Panc1 (cell line): ENCODE data around the gene MRPL22. TPM values are rescaled to one million over a fixed set of nuclear protein-coding genes. Genes with fewer than 3 reads are reported as not detected.
"Not testable (repeated sequence)": the region's sequence is repeated elsewhere in the genome, so short reads cannot be mapped to it uniquely, and the experiment has no call there.

Experiments used
- ATAC-seq: fragments of 200-7000 bp; cut with Tn5 transposase; 2 replicates; pipeline ENCODE4 v1.9.1; 2020; ENCODE audit warnings: mild to moderate bottlenecking, moderate library complexity
- BruUV-seq: library from RNA; stranded (reverse); fragments of 400-500 nt; replicated peaks from 2 replicates; lab custom pipeline; 2021; lab: Mats Ljungman, UMichigan
- CTCF ChIA-PET: fragments of 300-600 bp; sonication (Branson Sonifier 250); formaldehyde crosslinking; loops from one replicate; lab custom pipeline; 2022; ENCODE audit warnings: antibody characterized with exemption; lab: Charles Lee
- POLR2A ChIA-PET: fragments of 300-600 bp; sonication (Branson Sonifier 250); formaldehyde crosslinking; loops from one replicate; lab custom pipeline; 2022; ENCODE audit warnings: antibody characterized with exemption; lab: Charles Lee
- DNase-seq: peaks from one replicate; pipeline ENCODE4 v3.0.0-alpha.2; 2010; ENCODE audit warnings: low read depth, low spot score
- H3K27ac ChIP-seq: 2 replicates; pipeline ENCODE4 v1.5.1; 2011; ENCODE audit warnings: mild to moderate bottlenecking, low read length, inconsistent platforms
- H3K27me3 ChIP-seq: fragments of 200-500 bp; sonication (Bioruptor generic); 2 replicates; pipeline ENCODE4 v1.6.0; 2014; ENCODE audit warnings: low read length, inconsistent platforms; ENCODE audit not compliant: control insufficient read depth, insufficient read depth
- H3K36me3 ChIP-seq: fragments of 200-500 bp; sonication (Bioruptor generic); 2 replicates; pipeline ENCODE4 v1.5.1; 2014; ENCODE audit warnings: inconsistent platforms, mild to moderate bottlenecking, low read length, moderate library complexity; ENCODE audit not compliant: control insufficient read depth, insufficient read depth
- H3K4me1 ChIP-seq: 2 replicates; pipeline ENCODE4 v1.5.1; 2011; ENCODE audit warnings: inconsistent platforms, mild to moderate bottlenecking, low read length, moderate library complexity; ENCODE audit not compliant: control insufficient read depth, insufficient read depth
- H3K4me3 ChIP-seq, 2 experiments: 2 replicates each; pipeline ENCODE4 v1.5.1; 2011 to 2012; ENCODE audit warnings: low read depth in 2 of 2, low read length in 2 of 2, mild to moderate bottlenecking in 2 of 2, inconsistent platforms in 1 of 2, moderate library complexity in 1 of 2
- H3K9me3 ChIP-seq: fragments of 200-500 bp; sonication (Bioruptor generic); 2 replicates; pipeline ENCODE4 v1.5.1; 2014; ENCODE audit warnings: low read depth, mild to moderate bottlenecking, inconsistent platforms, low read length, moderate library complexity; ENCODE audit not compliant: control insufficient read depth, insufficient read depth
- CTCF ChIP-seq: fragments of 450-650 bp; IDR thresholded peaks from 2 replicates; pipeline ENCODE4 v1.5.1; 2017; ENCODE audit warnings: mild to moderate bottlenecking
- POLR2AphosphoS5 ChIP-seq: IDR thresholded peaks from 2 replicates; pipeline ENCODE4 v1.6.1; 2012; ENCODE audit warnings: mild to moderate bottlenecking, low read depth, low read length, moderate library complexity
- REST ChIP-seq, 2 experiments: IDR thresholded peaks; 2 replicates each; pipeline ENCODE4 v1.6.1; 2011 to 2012; ENCODE audit warnings: low read depth in 2 of 2, control low read depth in 1 of 2, low read length in 1 of 2, mild to moderate bottlenecking in 1 of 2, moderate library complexity in 1 of 2; ENCODE audit not compliant: insufficient read depth in 1 of 2
- SIN3A ChIP-seq: IDR thresholded peaks from 2 replicates; pipeline ENCODE4 v1.6.1; 2012; ENCODE audit warnings: low read depth, mild to moderate bottlenecking, low read length, moderate library complexity, borderline replicate concordance; ENCODE audit not compliant: insufficient read depth
- TCF7L2 ChIP-seq: IDR thresholded peaks from 2 replicates; pipeline ENCODE4 v1.6.1; 2011; ENCODE audit warnings: mild to moderate bottlenecking, low read depth, low read length, inconsistent platforms
- in situ Hi-C: cut with HindIII; loops from 2 replicates; pipeline ENCODE4 v1.10.0; 2016; ENCODE audit warnings: low sequenced_read_pairs, low pct_unique_long_range_greater_than_20kb
- intact Hi-C: fragments of 100-400 bp; cut with micrococcal nuclease; formaldehyde crosslinking; loops from one replicate; pipeline ENCODE4 v1.10.0; 2022; ENCODE audit not compliant: unreplicated experiment
- total RNA-seq: library from RNA; stranded (reverse); gene quantifications from one replicate; pipeline ENCODE4 v1.2.1, GENCODE V29; 2021; ENCODE audit not compliant: unreplicated experiment

MRPL22 gene
- total RNA-seq, 1 experiment from 2014 or later, result 61.5 TPM

DNA sequence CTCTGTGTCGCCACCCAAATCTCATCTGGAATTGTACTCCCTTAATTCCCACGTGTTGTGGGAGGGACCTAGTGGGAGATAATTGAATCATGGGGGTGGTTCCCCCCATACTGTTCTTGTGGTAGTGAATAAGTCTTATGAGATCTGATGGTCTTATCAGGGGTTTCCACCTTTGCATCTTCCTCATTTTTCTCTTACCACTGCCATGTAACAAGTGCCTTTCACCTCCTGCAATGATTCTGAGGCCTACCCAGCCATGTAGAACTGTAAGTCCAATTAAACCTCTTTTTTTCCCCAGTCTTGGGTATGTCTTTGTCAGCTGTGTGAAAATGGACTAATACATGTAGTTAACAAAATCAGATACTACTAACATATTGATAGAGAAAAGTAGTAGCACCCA lies 37.4 kb downstream of the MRPL22 start:
- DNase-seq, H3K27ac ChIP-seq, POLR2A ChIA-PET, H3K27me3 ChIP-seq, BruUV-seq, CTCF ChIA-PET, H3K9me3 ChIP-seq, ATAC-seq, in situ Hi-C loops, H3K4me1 ChIP-seq, intact Hi-C loops, H3K4me3 ChIP-seq, H3K36me3 ChIP-seq: not testable (repeated sequence)

- no peak for ATAC-seq
- Histone ChIP-seq H3K9me3 (no peaks in the 10 kb centered on the region), H3K4me1 (no peaks in the 10 kb centered on the region), H3K27me3 (peaks cover 8% of the 10 kb centered on the region; the same call in 1 of the 2 replicates), H3K4me3 (no peak overlapping the region), H3K36me3 (no peaks in the 10 kb centered on the region), H3K27ac (no peak overlapping the region)
- intact Hi-C loops (no loop called here), in situ Hi-C loops (no loop called here)
- BruUV-seq, result no TSS peak
- ChIA-PET CTCF (interaction anchor here (0.6 kb wide), 1 partner anchor 22 kb away, joined by 3 read pairs; no protein-coding TSS in a partner anchor), POLR2A (interaction anchor here (0.6 kb wide), 1 partner anchor 252 kb away, joined by 7 read pairs; no protein-coding TSS in a partner anchor)
- DNase-seq, result no peak
- no peak for TF ChIP-seq POLR2AphosphoS5
- TF ChIP-seq REST (IDR thresholded peaks at IDR 0.05; ENCODE audit: insufficient read depth in 1 of 2, low read depth in 2 of 2, low read length in 1 of 2), result no peak
- TF ChIP-seq TCF7L2, result no peak
- TF ChIP-seq SIN3A, result no peak
Measured at GRCh38 chr5:154984946-154985516, 44.2 kb downstream of the MRPL22 start.

- Histone ChIP-seq H3K36me3 (no peaks in the 10 kb centered on the region), H3K27ac (no peak overlapping the region), H3K4me3 (no peak overlapping the region), H3K27me3 (peaks cover 8% of the 10 kb centered on the region; the same call in 1 of the 2 replicates), H3K4me1 (no peaks in the 10 kb centered on the region), H3K9me3 (no peaks in the 10 kb centered on the region)
- POLR2A ChIA-PET, result no interaction called here
- ATAC-seq (no peak), DNase-seq (no peak)
- CTCF ChIA-PET, result no interaction called here
- BruUV-seq, result no TSS peak
- in situ Hi-C loops (no loop called here), intact Hi-C loops (no loop called here)
- TF ChIP-seq REST (IDR thresholded peaks at IDR 0.05; ENCODE audit: insufficient read depth in 1 of 2, low read depth in 2 of 2, low read length in 1 of 2) (no peak), POLR2AphosphoS5 (no peak), TCF7L2 (no peak), SIN3A (no peak), CTCF (no peak)
Measured at GRCh38 chr5:154986151-154986550, 45.3 kb downstream of the MRPL22 start.
